NT2/D1 (cell line): Measurements from ENCODE around the gene YBX1.

Source experiments
- YY1 ChIP-seq: IDR thresholded peaks from 2 replicates; pipeline ENCODE4 v1.6.1; 2011; ENCODE audit not compliant: insufficient read length, insufficient read depth
- ZNF274 ChIP-seq: IDR thresholded peaks from 2 replicates; pipeline ENCODE4 v1.6.1; 2011; ENCODE audit warnings: mild to moderate bottlenecking, low read depth, low read length

DNA sequence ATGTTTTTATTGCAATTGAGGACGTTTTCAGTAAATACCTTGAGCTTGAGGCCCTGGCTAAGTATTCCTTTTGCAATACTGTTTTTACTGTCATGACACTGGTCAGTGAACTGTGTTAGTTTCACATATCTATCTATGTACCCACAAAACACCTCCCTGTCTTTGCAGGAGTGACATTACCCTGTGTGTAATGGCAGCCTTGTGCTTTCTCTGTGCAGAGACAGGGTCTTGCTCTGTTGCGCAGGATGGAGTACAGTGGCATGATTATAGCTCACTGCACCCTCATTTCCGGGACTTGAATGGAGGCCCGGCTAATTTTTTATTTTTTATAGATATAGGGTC is 8.9 kb downstream of the YBX1 start:
- TF ChIP-seq YY1 (no peak), ZNF274 (no peak)
